Smooth muscle cell (in vitro differentiated cells): Measurements from ENCODE around the gene CSNK2A2. TPM values are rescaled to one million over a fixed set of nuclear protein-coding genes. Genes with fewer than 3 reads are reported as not detected.

Experiments used
- DNase-seq: peaks from one replicate; lab custom pipeline; 2025; ENCODE audit not compliant: unreplicated experiment; lab: John Stamatoyannopoulos, UW
- H2AFZ ChIP-seq: fragments of 200-600 bp; sonication (generic); 2 replicates; pipeline ENCODE4 v1.6.0; 2016; ENCODE audit warnings: antibody characterized with exemption, low read depth, mild to moderate bottlenecking
- H3F3A ChIP-seq: fragments of 200-600 bp; sonication (generic); 2 replicates; pipeline ENCODE4 v1.6.0; 2017; ENCODE audit warnings: antibody characterized with exemption, low read depth
- H3K27ac ChIP-seq: fragments of 200-600 bp; sonication (generic); 2 replicates; pipeline ENCODE4 v1.5.1; 2016; ENCODE audit warnings: low read depth, mild to moderate bottlenecking
- H3K27me3 ChIP-seq: fragments of 200-600 bp; sonication (generic); 2 replicates; pipeline ENCODE4 v1.6.1; 2016; ENCODE audit warnings: low read depth, mild to moderate bottlenecking
- H3K36me3 ChIP-seq: fragments of 200-600 bp; sonication (generic); 2 replicates; pipeline ENCODE4 v1.5.1; 2016; ENCODE audit warnings: low read depth
- H3K4me1 ChIP-seq: fragments of 200-600 bp; sonication (generic); 2 replicates; pipeline ENCODE4 v1.5.1; 2016; ENCODE audit warnings: low read depth
- H3K4me2 ChIP-seq: fragments of 200-600 bp; sonication (generic); 2 replicates; pipeline ENCODE4 v1.6.0; 2016; ENCODE audit warnings: mild to moderate bottlenecking
- H3K4me3 ChIP-seq: fragments of 200-600 bp; sonication (generic); 2 replicates; pipeline ENCODE4 v1.5.1; 2016; ENCODE audit warnings: mild to moderate bottlenecking
- H3K79me2 ChIP-seq: fragments of 200-600 bp; sonication (generic); 2 replicates; pipeline ENCODE4 v1.6.0; 2016; ENCODE audit warnings: low read depth, mild to moderate bottlenecking
- H3K9ac ChIP-seq: fragments of 200-600 bp; sonication (generic); 2 replicates; pipeline ENCODE4 v1.6.0; 2016; ENCODE audit warnings: low read depth
- H3K9me3 ChIP-seq: fragments of 200-600 bp; sonication (generic); replicated peaks from 2 replicates; pipeline ENCODE4 v1.5.1; 2016; ENCODE audit warnings: low read depth
- H4K20me1 ChIP-seq: fragments of 200-600 bp; sonication (generic); 2 replicates; pipeline ENCODE4 v1.6.0; 2016; ENCODE audit warnings: low read depth
- CTCF ChIP-seq: fragments of 200-600 bp; sonication (generic); IDR thresholded peaks from 2 replicates; pipeline ENCODE4 v1.5.1; 2017; ENCODE audit warnings: borderline replicate concordance, mild to moderate bottlenecking, antibody characterized with exemption; ENCODE audit not compliant: insufficient read depth, poor library complexity, severe bottlenecking
- WGBS: methylation state at CpG from one replicate; pipeline ENCODE4 v1.1.7; 2016; ENCODE audit warnings: low lambda C conversion rate; 5-methylcytosine and 5-hydroxymethylcytosine counted together
- polyA plus RNA-seq: library from polyadenylated mRNA; unstranded; fragments of >200 nt; fragmentation: Nextera tagmentation; extraction: Ambion mirVana; gene quantifications from 2 replicates; pipeline ENCODE4 v1.2.1, GENCODE V29; 2016
- total RNA-seq: library from RNA; depleted of rRNA; stranded (reverse); fragments of >200 nt; gene quantifications from 2 replicates; pipeline ENCODE4 v1.2.3, GENCODE V29; 2014

Gene CSNK2A2
- total and polyA plus RNA-seq, 2 experiments from 2014 or later: 16.5 to 26.3 TPM

- Histone ChIP-seq H3K4me3 (peak overlapping the region; percentile 84), H3K4me1 (peaks cover 20% of the 10 kb centered on the region), H3K79me2 (peaks cover 57% of the 10 kb centered on the region), H3K9ac (peak overlapping the region; percentile 83), H3F3A (no peaks in the 10 kb centered on the region), H3K27ac (peak overlapping the region; percentile 73), H2AFZ (no peak overlapping the region), H3K36me3 (no peaks in the 10 kb centered on the region), H3K27me3 (no peaks in the 10 kb centered on the region), H3K4me2 (peak overlapping the region; percentile 89), H4K20me1 (peaks cover 53% of the 10 kb centered on the region), H3K9me3 (no peaks in the 10 kb centered on the region)
- WGBS: 30% methylated on average over 6 of the region's 6 CpGs
- DNase-seq: no peak
- no peak for TF ChIP-seq CTCF
These were observed 69.7 kb downstream of the CSNK2A2 start for GRCh38 chr16:58128181-58128631.

- Histone ChIP-seq H3K9ac (peak overlapping the region; percentile 61), H3K4me2 (peak overlapping the region; percentile 89), H3K4me3 (peak overlapping the region; percentile 84), H3K27me3 (no peaks in the 10 kb centered on the region), H3K36me3 (no peaks in the 10 kb centered on the region), H3F3A (no peaks in the 10 kb centered on the region), H3K4me1 (peaks cover 20% of the 10 kb centered on the region), H3K79me2 (peaks cover 60% of the 10 kb centered on the region), H4K20me1 (peaks cover 59% of the 10 kb centered on the region), H2AFZ (no peak overlapping the region), H3K27ac (peak overlapping the region; percentile 73), H3K9me3 (no peaks in the 10 kb centered on the region)
- no peak for DNase-seq
- WGBS: 48% methylated on average over 4 of the region's 4 CpGs
- no peak for TF ChIP-seq CTCF
These were observed 70.3 kb downstream of the CSNK2A2 start for GRCh38 chr16:58127634-58128033.

- DNase-seq: no peak
- peaks cover 20% of the 10 kb centered on the region for H3K4me1 ChIP-seq
- no peaks in the 10 kb centered on the region for H3K36me3 ChIP-seq
- peaks cover 64% of the 10 kb centered on the region for H4K20me1 ChIP-seq
- no peaks in the 10 kb centered on the region for H3F3A ChIP-seq
- peaks cover 66% of the 10 kb centered on the region for H3K79me2 ChIP-seq
- peak overlapping the region; percentile 73 for H3K27ac ChIP-seq
- H3K4me3 ChIP-seq: peak overlapping the region; percentile 84
- peak overlapping the region; percentile 89 for H3K4me2 ChIP-seq
- WGBS: 32% methylated on average over 7 of the region's 7 CpGs
- peak overlapping the region; percentile 61 for H3K9ac ChIP-seq
- TF ChIP-seq CTCF: peak; percentile 20
- H3K27me3 ChIP-seq: no peaks in the 10 kb centered on the region
- no peak overlapping the region for H2AFZ ChIP-seq
- no peaks in the 10 kb centered on the region for H3K9me3 ChIP-seq
These were observed 70.8 kb downstream of the CSNK2A2 start for GRCh38 chr16:58127033-58127556.

- Histone ChIP-seq H3K36me3 (no peaks in the 10 kb centered on the region), H3K27me3 (no peaks in the 10 kb centered on the region), H3K9me3 (no peaks in the 10 kb centered on the region), H3K79me2 (peaks cover 68% of the 10 kb centered on the region), H4K20me1 (peaks cover 70% of the 10 kb centered on the region), H3K9ac (peak overlapping the region; percentile 61), H3F3A (peaks cover 1% of the 10 kb centered on the region), H3K4me3 (peak overlapping the region; percentile 84), H2AFZ (no peak overlapping the region), H3K27ac (peak overlapping the region; percentile 73), H3K4me2 (peak overlapping the region; percentile 89), H3K4me1 (peaks cover 22% of the 10 kb centered on the region)
- whole genome bisulfite sequencing: 71% methylated on average over 4 of the region's 4 CpGs
- DNase-seq: no peak
- no peak for TF ChIP-seq CTCF
These were observed 71.4 kb downstream of the CSNK2A2 start for GRCh38 chr16:58126451-58126961.
